GM12892 (cell line): Measurements from ENCODE around the gene SYTL2.

Source experiments
- POLR2A ChIP-seq: IDR thresholded peaks from 2 replicates; pipeline ENCODE4 v1.6.1; 2011; ENCODE audit warnings: low read depth, low read length, control low read depth
- POLR2AphosphoS5 ChIP-seq: IDR thresholded peaks from 2 replicates; pipeline ENCODE4 v1.6.1; 2011; ENCODE audit warnings: low read depth, low read length, control low read depth
- TAF1 ChIP-seq: IDR thresholded peaks from 2 replicates; pipeline ENCODE4 v1.6.1; 2011; ENCODE audit warnings: low read depth, mild to moderate bottlenecking, control low read depth, low read length, borderline replicate concordance

GRCh38 chr11:85829172-85829571 is 18.2 kb upstream of the SYTL2 start:
- TF ChIP-seq TAF1 (no peak), POLR2A (no peak), POLR2AphosphoS5 (no peak)
